ENCODE measurements around the gene KCNJ6.

GRCh38 chr21:37671381-37671780, 244.9 kb downstream of the KCNJ6 start:
- TF ChIP-seq CTCF (IDR thresholded peaks at IDR 0.05; ENCODE audit: low read depth, low read length) (no peak), EZH2phosphoT487 (IDR thresholded peaks at IDR 0.05; ENCODE audit: low read depth) (no peak)
